GM19023 (cell line): ENCODE measurements around the gene ARHGAP31.
"Not testable (repeated sequence)": the region's sequence is repeated elsewhere in the genome, so short reads cannot be mapped to it uniquely, and the experiment has no call there.

Experiments used
- ATAC-seq: cut with Tn5 transposase; IDR thresholded peaks from one replicate; pipeline ENCODE4 v1.9.1; 2021; ENCODE audit warnings: mild to moderate bottlenecking, moderate library complexity; ENCODE audit not compliant: unreplicated experiment

Gene ARHGAP31

GRCh38 chr3:119294696-119295671, 801 bp downstream of the ARHGAP31 start:
- ATAC-seq, result peak; percentile 29

GRCh38 chr3:119295816-119296726, 1.9 kb downstream of the ARHGAP31 start:
- no peak for ATAC-seq

GRCh38 chr3:119296727-119297122, 2.5 kb downstream of the ARHGAP31 start:
- ATAC-seq, result no peak

- no peak for ATAC-seq
These were observed 3.0 kb downstream of the ARHGAP31 start for GRCh38 chr3:119297169-119297568.

- no peak for ATAC-seq
These were observed 4.4 kb downstream of the ARHGAP31 start for GRCh38 chr3:119298565-119298941.

GRCh38 chr3:119300991-119301391, 6.8 kb downstream of the ARHGAP31 start:
- no peak for ATAC-seq

- ATAC-seq, result no peak
These were observed 7.5 kb downstream of the ARHGAP31 start for GRCh38 chr3:119301662-119302061.

- ATAC-seq, result peak; percentile 73
These were observed 8.7 kb downstream of the ARHGAP31 start for GRCh38 chr3:119302697-119303551.

GRCh38 chr3:119304201-119304713, 10.1 kb downstream of the ARHGAP31 start:
- no peak for ATAC-seq

GRCh38 chr3:119305286-119305685, 11.1 kb downstream of the ARHGAP31 start:
- ATAC-seq, result no peak

- not testable (repeated sequence) for ATAC-seq
These were observed 12.2 kb downstream of the ARHGAP31 start for GRCh38 chr3:119306378-119306777.

GRCh38 chr3:119308355-119308754, 14.2 kb downstream of the ARHGAP31 start:
- ATAC-seq, result no peak

GRCh38 chr3:119309591-119309990, 15.4 kb downstream of the ARHGAP31 start:
- ATAC-seq, result no peak

GRCh38 chr3:119310071-119310470, 15.9 kb downstream of the ARHGAP31 start:
- ATAC-seq, result no peak

- ATAC-seq, result no peak
These were observed 17.1 kb downstream of the ARHGAP31 start for GRCh38 chr3:119311081-119311925.

GRCh38 chr3:119313461-119313860, 19.3 kb downstream of the ARHGAP31 start:
- ATAC-seq, result no peak

- no peak for ATAC-seq
These were observed 20.6 kb downstream of the ARHGAP31 start for GRCh38 chr3:119314821-119315220.

GRCh38 chr3:119315600-119316312, 21.6 kb downstream of the ARHGAP31 start:
- ATAC-seq, result no peak

GRCh38 chr3:119316313-119316670, 22.1 kb downstream of the ARHGAP31 start:
- ATAC-seq, result no peak
